ENCODE data around the gene CCDC24. TPM values are rescaled to one million over a fixed set of nuclear protein-coding genes. Genes with fewer than 3 reads are reported as not detected.

The CCDC24 gene
- total RNA-seq: 0.86 TPM
- long read RNA-seq, partial matches to known transcripts: 0 of 2 reads
- long read RNA-seq, other reads (novel, unspliced or antisense): 2 of 2 reads

DNA sequence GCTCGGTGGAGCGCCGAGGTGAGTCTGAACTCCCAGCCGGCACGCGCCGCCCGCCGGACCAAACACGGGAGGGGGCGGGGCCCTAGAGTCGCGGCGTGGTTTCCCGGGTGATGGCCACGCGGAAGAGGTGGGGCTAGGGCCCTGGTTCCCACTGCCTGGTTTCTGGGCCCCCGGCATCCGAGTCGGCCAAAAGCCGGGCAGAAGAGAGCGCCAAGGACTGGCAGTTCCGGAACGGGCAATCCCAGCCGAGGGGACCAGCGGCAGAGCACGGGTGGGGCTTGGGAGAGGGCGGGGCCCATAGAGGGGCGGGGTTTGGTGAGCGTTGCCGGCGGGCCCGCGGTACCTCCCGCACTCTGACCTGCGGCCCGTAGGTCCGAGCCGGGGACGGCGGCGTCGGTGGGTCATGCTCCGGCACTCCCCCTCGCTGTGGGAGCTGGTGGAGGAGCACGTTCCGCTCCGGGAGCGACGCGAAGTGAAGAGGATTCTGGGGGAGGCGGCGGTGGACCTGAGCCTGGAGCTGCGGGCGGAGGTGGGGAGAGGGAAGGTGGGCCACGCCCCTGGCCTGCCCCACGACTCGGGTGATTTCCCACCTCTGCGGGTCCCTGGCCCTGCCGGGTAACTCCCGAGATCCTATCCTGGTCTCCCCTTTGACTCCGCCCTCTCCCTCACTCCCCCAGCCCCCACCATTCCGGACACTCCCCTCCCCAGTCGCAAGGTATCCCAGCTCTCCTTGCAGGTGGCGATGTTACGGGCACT lies at the start of gene CCDC24:
Gene CCDC24, plus strand, starts transcription at position 124 of the 756 bp plus-strand sequence. Its CDS starts 280 bp downstream, at position 404.
- DNase-seq: peak; percentile 92
- peak; percentile 94 for ATAC-seq (ENCODE audit: poor library complexity)
- intact Hi-C loops (cut with DNase I): no loop called here

DNA sequence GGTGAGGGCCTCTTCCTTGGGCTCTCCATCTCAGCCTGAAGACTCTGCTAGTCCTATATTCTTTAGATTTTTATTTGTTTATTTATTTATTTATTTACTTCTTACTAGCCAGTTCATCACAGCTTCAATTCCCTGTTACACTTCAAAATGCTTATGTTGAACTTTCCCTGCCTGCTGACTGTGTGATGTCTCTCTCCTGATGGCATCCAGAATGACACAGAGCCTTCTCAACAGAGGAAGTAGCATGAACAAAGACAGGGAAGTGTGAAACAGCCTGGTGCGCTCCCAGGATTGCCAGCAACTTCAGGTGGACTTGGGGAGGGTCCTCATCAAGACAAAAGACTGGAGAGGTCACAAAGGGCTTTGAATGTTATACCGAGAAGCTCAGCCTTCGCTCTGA lies 49.0 kb upstream of the CCDC24 start:
- intact Hi-C loops (cut with DNase I): no loop called here
- DNase-seq (no peak), ATAC-seq (ENCODE audit: poor library complexity) (no peak)

DNA sequence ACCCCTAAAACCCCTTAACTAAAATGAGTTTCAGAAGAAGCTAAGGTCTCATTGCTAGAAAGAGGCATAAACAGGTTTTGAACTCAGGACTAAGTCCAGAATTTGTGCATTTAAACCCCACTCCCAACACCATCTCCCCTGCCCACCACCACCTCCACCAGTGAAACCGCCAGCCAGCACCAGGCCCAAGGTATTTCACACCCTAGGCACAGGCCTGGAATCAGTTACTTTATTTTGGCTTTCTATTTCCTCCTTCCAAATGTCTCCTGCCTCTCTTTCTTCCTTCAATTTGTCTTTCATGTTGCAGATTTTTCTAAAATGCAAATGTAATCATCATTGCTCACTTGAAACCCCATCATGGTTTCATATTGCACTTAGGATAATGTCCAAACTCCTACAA lies 46.5 kb upstream of the CCDC24 start:
- DNase-seq (no peak), ATAC-seq (ENCODE audit: poor library complexity) (no peak)
- intact Hi-C loops (cut with DNase I): no loop called here

DNA sequence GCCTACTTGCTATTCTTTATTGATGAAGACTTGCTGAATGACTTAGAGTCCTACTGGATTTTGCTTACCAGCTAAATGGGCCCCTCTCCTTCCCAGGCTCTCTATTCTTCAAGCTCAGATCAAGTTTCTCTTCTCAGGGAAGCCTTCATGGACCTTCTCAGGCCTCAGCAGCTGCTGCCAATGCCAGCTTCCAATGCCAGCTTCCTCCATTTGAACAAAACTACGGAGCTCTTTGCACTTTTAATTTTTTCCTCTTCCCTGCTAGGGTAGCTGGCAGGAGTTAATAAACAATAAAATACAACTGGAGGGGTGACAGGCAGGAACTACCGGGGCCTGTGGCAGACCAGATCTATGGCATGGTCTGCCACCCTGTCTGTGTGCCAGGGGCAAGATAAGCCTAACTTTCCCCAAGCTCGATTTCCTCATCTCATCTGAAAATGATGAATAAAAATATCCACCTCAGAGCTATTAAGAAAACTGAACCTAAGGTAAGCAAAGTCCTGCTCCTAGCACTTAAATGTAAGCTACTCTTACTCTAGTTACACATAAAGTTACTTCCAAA lies 45.6 kb upstream of the CCDC24 start:
- intact Hi-C loops (cut with DNase I): no loop called here
- ATAC-seq (ENCODE audit: poor library complexity): no peak
- no peak for DNase-seq

DNA sequence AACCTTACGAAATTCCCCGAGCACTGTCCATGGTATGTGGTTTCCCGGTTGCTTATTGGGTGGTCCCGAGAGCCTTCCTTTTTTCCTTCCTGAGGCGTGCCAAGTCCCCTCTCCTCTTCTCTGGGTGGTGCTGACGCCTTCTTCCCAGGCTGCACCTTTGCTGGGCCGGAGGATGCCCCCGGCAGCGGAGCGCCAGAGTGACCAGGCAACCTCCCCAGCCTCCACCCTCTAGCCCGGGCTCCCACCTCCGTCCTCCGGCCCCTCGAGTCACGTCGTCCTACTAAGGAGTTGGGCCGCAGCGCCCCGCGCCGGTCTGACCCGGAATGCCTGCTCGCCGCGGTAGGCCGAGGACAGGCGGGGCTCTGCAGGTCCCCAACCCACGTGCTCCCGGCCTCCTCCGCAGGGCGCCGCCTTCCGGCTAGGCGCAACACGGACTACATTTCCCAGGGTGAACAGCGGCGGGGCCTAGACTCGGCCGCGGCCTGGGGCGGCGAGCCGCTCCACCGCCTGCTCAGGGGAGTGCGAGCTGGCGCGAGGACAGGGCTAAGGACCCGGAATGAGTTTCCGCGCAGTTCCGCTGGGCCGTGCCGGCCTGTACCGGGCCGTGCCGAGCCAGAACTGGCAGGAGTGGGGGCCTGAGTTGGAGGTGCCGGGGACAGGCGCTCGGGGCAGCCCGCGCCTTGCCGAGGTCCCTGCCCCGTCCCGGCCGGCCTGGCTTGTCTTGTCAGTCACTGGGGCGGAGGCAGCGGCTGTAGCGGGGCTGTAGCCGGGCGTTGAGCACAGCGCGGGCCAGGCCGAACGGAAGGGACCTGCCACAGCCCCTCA lies 45.0 kb upstream of the CCDC24 start, which contains the start of gene IPO13:
Gene IPO13, plus strand, starts transcription at position 715 of the 825 bp plus-strand sequence. CDS start 651 bp downstream, outside the sequence.
- DNase-seq (peak; percentile 97), ATAC-seq (ENCODE audit: poor library complexity) (peak; percentile 96)
- intact Hi-C loops (cut with DNase I): no loop called here

DNA sequence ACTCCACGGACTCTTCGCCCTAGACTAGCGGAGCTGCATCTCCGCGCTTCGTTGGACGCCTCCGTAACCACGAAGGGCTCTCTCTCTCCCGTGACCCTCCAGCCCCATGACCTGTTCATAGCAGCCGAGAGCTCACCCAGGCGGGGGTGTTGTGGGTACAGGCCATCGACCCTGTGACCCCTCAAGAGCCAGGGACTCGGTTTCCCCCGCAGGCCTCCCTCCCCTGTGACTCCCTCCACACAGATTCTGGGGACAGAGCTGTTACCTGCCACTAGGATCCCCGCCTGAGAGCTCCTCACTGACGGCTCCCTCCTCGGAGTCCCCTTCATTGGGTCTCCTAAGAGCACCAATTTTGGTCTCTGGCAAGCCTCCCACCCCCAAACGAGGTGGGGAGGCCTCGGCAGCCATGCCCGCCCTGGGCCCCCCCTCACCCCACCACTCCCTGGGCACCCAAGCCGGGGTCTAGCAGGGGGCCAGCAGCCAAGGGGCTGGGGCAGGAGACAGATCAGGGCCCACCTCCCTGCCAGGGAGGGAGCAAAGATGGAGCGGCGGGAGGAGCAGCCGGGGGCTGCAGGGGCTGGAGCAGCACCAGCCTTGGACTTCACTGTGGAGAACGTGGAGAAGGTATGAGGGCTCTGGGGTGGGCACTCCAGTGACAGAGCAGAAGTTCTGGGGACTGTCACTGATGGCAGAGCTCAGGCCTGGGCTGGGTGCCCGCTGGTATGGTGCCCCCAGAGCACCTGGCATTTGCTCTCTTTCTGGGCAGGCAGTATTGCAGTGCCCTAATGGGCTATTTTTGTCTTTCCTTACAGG lies 44.1 kb upstream of the CCDC24 start:
- peak; percentile 61 for ATAC-seq (ENCODE audit: poor library complexity)
- DNase-seq: peak; percentile 71
- intact Hi-C loops (cut with DNase I): no loop called here

DNA sequence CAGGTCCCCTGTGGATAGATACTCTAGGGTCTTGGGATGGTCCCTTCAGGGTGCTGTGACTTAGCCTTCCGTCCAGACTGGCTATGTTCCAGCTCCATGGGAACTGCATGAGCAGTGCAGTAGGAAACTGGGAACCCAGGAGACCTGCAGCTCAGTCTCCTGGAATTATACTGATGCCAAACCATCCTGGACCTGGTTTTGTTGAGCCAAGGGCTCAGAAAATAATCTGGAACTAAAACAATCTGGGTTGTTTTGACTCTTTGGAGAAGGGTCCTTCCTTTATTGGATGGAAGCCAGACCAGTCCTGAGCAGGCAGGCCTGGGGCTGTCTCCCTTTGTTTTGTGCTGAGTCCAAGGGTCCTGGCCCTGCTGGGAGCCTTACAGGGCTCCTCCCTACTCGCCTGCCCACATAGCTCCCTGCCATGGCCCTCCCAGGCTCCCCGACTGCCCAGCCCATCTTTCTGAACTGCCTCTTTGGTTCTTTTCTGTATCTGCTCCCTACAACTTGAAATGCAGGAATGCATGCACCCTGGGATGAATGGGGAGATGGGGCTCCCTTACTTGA lies 43.4 kb upstream of the CCDC24 start:
- no peak for ATAC-seq (ENCODE audit: poor library complexity)
- no peak for DNase-seq
- intact Hi-C loops (cut with DNase I): no loop called here

DNA sequence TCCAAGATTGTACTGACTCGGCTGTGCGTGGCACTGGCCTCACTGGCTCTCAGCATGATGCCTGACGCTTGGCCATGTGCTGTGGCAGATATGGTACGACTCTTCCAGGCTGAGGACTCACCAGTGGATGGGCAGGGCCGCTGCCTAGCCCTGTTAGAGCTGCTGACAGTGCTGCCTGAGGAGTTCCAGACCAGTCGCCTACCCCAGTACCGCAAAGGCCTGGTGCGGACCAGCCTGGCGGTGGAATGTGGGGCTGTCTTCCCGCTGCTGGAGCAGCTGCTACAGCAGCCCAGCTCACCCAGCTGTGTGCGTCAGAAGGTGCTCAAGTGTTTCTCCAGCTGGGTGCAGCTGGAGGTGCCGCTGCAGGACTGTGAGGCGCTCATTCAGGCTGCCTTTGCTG lies 41.7 kb upstream of the CCDC24 start:
- ATAC-seq (ENCODE audit: poor library complexity) (no peak), DNase-seq (peak; percentile 54)
- intact Hi-C loops (cut with DNase I): no loop called here

DNA sequence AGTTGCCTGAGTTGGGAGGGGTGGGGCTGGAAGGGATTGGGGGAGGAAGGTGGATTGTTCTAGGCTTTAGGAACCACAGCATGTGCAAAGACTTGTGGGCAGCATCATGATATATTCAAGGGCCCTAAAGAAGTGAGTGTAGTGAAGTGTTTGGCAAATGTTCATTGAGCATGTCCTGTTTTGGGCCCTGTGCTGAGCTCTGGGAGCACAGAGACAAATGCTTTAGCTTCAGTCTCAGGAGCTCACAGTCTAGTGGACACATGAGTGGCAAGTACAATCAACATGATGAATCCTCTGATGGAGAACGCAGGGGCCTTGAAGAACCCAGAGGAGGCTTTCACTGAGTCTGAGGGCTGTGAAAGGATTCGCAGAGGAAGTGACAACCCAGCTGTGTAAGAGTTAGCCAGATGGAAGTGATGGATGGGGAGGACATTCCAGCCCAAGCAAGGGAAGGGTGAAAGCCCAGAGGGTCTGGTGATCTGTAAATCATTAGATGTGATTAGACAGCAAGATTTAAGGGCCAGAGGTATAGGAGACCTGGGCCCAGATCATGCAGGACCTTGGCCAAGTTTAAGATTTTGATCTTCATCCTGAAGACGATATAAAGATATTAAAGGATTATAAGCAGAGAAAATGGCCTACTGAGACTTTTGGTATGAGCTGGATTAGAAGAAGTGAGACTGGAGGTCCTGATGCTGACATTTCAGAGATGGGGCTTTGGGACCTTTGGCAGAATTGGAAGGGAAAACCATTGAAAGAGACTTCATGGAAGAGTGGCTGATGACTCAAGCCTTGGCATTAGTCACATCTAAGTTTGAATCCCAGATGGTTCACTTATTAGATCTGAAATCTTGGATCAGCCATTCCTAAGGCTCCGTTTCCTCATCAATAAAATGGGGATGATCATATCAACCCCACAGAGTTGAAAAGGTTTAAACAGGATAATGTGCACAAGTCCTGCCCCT lies 40.1 kb upstream of the CCDC24 start:
- intact Hi-C loops (cut with DNase I): no loop called here
- no peak for ATAC-seq (ENCODE audit: poor library complexity)
- DNase-seq: no peak

DNA sequence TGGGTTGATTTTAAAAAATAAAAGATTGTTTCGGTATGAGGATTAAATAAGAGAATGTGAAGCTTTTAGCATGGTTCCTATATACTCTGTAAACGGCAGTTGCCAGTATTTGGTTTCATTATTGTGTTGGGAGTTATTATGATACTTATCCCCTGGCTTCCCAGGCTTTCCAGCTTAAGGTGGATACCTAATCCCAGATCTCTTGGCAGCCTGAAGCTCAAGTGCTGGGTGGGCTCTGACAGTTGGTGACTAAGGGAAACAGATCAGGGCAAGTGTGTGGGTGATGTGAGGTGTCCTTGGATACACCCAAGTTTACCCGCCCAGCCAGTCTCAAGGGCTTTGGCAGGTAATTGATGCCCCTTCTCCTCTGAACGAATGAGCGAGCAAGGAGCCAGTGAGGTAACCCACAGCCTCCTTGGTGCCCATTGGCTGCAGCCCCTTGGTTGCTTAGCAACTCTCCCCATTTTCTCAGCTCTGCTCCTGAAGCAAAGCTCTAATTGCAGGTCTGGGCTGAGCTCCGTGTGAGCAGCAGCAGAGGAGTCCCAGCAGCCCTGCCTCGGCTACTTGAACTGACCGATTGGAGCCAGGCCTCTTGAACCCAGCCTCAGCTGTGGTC lies 38.6 kb upstream of the CCDC24 start:
- intact Hi-C loops (cut with DNase I): no loop called here
- DNase-seq (no peak), ATAC-seq (ENCODE audit: poor library complexity) (no peak)

DNA sequence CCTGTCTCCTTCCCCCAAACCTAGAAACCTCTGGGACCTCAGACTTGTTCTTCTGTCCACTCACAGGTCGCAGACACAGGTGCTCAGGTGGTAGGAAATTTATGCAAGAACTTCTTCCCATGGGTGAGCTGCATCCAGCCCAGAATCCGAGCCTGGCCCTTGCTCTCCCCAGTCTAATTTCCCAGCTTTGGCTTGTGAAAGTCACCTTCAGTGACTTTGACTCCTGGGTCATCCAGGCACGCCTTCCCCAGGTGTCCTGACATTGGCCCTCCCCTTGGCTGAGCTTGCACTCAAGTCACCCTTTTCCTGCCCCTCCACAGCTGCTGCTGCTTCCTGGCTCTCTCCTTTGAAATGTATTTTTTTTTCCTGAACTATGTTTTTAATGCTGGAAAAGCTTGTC lies 38.0 kb upstream of the CCDC24 start:
- no peak for DNase-seq
- ATAC-seq (ENCODE audit: poor library complexity): no peak
- intact Hi-C loops (cut with DNase I): no loop called here

DNA sequence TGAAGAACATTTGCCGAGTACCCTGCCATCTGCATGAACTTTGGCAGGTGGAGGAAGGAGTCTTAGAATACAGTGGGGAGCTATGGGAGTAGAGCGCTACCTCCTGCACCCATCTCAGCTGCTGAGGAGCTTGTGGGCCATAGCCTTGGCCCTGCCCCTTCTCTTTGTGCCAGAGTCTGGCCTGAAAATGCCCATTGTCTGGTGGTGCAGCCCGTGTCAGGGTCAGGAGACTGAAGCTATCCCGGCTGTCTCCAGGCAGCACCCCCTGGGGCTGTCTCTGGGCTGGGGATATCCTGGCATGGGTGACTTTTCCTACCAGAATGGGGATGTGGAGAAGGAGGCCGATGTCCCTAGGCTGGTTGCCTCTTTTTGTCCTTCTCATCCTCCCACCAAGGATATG lies 37.4 kb upstream of the CCDC24 start:
- ATAC-seq (ENCODE audit: poor library complexity) (no peak), DNase-seq (no peak)
- intact Hi-C loops (cut with DNase I): no loop called here

DNA sequence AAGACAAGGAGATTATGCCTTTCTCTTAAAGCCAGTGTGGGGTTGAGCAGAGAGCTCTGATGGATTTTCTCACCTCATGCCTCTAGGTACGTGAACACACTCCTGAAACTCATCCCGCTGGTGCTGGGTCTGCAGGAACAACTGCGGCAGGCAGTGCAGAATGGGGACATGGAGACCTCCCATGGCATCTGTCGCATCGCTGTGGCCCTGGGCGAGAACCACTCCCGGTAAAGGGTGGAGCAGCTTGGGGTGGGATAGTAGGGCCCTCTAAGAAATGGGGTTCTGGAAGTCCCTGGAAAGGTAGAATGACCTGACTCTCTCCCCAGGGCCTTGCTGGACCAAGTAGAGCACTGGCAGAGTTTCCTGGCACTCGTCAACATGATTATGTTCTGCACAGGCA lies 35.2 kb upstream of the CCDC24 start:
- DNase-seq (no peak), ATAC-seq (ENCODE audit: poor library complexity) (no peak)
- intact Hi-C loops (cut with DNase I): no loop called here

DNA sequence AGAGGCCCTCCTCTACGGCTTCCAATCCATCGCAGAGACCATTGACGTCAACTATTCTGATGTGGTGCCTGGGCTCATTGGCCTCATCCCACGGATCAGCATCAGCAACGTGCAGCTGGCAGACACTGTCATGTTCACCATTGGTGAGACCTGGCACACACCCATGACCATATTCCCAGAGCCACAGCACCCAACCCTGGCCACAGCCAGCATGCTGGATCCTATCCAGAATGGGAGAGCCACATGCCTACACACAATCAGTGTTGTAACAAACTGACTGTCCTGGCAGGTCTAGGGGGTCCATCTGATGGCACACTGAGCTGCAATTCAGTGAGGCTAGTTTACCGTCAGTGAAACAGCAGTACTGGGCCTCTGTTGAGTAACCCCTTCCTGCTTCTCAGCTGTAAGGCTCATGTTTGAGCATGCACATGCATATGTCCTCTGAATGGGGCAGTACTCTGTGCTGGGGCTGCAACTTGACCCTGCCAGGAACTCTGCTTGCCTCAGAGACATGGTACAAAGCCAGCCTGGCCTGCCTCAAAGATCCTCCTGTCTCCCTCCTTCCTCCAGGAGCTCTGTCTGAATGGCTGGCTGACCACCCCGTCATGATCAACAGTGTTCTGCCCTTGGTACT lies 33.9 kb upstream of the CCDC24 start:
- ATAC-seq (ENCODE audit: poor library complexity) (no peak), DNase-seq (no peak)
- intact Hi-C loops (cut with DNase I): no loop called here

DNA sequence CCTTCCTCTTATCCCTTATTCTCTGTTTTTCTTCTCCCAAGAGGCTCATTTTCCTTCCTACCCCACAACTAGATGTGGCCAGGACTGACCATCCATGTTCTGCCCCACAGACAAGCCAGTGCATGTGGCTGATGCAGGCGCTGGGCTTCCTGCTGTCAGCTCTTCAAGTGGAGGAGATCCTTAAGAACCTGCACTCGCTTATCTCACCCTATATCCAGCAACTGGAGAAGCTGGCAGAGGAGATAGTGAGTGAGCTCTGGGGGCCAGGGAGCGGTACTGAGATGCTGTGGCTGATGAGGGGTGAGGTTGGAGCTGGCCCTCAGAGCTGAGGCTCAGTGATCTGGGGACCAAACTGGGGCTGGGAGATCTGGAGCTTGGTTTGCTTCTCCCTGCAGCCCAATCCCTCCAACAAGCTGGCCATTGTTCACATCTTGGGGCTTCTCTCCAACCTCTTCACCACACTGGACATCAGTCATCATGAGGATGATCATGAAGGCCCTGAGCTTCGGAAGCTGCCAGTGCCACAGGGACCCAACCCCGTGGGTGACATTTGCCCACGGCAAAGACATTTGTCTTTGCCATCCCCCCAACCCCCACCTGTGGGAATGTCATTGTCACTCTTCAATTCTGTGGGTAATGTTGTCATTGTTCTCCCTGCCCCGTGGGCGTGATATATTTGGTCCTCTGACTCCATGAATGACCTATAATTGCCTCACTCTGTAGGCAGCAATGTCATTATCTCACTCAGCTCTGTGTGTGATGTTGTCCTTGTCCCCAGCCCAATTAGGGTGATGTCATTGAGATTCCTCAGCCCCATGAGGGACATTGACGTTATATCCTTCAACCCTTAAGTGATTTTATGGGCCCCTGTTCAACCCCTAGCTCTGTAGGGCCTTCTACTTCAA lies 32.8 kb upstream of the CCDC24 start:
- no peak for DNase-seq
- no peak for ATAC-seq (ENCODE audit: poor library complexity)
- intact Hi-C loops (cut with DNase I): no loop called here

DNA sequence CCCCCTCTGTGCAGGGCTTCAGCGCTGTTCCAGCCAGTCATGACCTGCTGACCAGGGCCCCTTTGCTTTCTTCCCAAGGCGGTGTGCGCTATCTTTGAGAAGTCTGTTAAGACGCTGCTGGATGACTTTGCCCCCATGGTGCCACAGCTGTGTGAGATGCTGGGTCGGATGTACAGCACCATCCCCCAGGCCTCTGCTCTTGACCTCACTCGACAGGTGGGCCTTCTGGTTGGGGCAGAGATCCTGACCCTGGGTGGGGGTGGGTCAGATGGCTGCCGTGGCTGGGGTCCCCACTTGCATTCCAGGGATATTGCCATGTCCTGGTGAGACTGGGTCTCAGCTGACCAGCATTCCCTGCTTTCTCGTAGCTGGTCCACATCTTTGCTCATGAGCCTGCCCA lies 30.6 kb upstream of the CCDC24 start:
- no peak for DNase-seq
- no peak for ATAC-seq (ENCODE audit: poor library complexity)
- intact Hi-C loops (cut with DNase I): no loop called here

Measured in Right ventricle myocardium superior (tissue), 1 donor.